Activated T-cell treated with anti-CD3 and anti-CD28 coated beads, Interleukin-2, amount 50 U/mL, for 1 hour (primary cell): Measurements from ENCODE around the gene IQCK.

Source experiments
- DNase-seq: peaks from one replicate; pipeline ENCODE4 v3.0.0-alpha.2; 2020

IQCK gene

DNA sequence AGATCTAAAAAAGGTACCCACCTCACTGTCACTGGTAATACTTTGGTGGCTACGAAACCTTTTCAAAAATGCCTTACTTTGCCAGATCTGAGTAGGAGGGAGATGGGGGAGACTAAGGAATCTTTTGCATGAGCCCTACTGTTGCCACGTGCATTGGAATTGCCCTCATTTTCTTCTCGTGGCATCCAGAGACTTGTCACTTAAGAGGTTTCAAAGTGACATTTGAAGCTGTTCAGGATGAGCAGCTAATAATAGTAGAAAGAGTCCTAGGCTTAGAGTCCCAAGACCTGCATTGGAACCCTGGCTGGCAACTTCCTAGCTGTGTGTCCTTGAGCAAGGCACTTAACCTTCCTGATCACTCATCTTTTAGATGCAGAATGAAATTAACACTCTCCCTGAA is 123.1 kb downstream of the IQCK start:
- no peak for DNase-seq

GRCh38 chr16:19842426-19843157 is 124.5 kb downstream of the IQCK start:
- no peak for DNase-seq

- DNase-seq, result no peak
Observed at GRCh38 chr16:19843371-19843770, 125.3 kb downstream of the IQCK start.

- DNase-seq, result no peak
Observed at GRCh38 chr16:19844945-19845641, 127.0 kb downstream of the IQCK start.

- no peak for DNase-seq
Observed at GRCh38 chr16:19846436-19846835, 128.4 kb downstream of the IQCK start.

DNA sequence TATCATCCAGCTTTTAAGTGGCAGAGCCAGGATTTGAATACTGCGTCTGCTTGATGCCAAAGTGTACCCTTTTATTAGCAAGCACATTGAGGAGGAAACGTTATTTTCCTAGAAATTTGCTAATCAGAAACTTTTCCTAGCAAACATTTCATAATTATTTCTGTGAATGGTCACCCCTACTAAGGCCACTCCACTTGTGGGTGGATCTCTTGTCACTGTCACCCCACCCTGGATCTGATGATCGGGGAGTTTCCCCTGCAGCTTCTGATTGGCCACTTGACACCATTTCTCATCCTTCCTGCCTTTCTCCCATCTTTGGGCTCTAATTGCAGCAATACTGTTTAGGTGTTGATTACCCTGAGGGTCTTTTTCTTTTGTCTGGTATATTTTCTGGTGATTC is 130.7 kb downstream of the IQCK start:
- no peak for DNase-seq

DNA sequence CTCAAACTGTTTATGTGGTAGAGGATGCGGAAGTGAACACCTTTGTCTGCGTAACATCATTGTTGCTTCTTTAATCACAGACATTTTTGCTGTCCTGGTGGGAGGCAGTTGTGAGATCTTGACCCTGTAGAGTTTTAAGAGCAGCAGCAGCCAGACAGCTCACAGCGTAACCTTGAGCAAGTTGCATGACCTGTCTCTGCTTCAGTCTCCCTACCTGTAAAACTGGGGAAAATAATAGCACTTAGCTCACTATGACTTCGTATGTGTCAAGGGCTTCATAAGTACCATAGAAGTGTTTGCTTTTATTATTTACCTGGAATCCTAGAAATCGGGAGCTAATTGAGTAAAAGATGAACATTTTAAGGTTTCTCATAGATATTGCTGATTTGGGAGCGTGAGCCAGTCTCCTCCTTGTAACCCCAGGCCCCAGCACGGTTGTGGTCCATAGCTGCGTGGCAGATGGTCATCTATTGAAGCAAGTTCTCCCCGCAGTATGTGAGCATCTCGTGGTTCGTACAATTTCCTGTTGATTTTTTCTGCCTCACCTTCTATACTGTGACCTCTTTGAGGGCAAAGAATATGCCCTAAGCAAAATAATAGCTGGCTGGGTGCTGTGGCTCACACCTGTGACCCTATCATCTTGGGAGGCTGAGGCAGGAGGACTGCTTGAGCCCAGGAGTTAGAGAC is 132.2 kb downstream of the IQCK start:
- DNase-seq, result no peak

DNA sequence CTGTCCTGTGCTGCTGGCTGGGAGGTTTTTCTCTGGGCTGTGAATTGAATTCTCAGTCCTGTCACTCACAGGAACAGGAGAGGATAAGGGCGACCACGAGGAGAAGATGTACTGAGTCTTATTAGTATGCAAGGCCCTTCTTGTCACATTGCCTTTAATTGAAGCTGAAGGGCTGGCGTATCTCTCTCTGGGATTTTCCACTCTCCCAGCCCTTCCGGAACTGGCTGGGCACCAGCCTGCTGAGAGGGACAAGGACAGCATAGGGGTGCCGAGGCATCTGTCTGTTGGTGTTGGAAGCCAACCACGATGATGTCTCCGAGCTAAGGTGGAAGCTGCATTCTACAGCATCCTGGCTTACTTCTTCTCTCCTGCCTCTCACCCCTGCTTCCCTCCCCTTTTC is 133.4 kb downstream of the IQCK start:
- DNase-seq, result no peak

GRCh38 chr16:19853132-19853741 is 135.2 kb downstream of the IQCK start:
- no peak for DNase-seq

- DNase-seq, result no peak
Observed at GRCh38 chr16:19853742-19854542, 135.9 kb downstream of the IQCK start.

- no peak for DNase-seq
Observed at GRCh38 chr16:19854543-19854876, 136.4 kb downstream of the IQCK start.

- DNase-seq, result no peak
Observed at GRCh38 chr16:19856120-19856519, 138.0 kb downstream of the IQCK start.

DNA sequence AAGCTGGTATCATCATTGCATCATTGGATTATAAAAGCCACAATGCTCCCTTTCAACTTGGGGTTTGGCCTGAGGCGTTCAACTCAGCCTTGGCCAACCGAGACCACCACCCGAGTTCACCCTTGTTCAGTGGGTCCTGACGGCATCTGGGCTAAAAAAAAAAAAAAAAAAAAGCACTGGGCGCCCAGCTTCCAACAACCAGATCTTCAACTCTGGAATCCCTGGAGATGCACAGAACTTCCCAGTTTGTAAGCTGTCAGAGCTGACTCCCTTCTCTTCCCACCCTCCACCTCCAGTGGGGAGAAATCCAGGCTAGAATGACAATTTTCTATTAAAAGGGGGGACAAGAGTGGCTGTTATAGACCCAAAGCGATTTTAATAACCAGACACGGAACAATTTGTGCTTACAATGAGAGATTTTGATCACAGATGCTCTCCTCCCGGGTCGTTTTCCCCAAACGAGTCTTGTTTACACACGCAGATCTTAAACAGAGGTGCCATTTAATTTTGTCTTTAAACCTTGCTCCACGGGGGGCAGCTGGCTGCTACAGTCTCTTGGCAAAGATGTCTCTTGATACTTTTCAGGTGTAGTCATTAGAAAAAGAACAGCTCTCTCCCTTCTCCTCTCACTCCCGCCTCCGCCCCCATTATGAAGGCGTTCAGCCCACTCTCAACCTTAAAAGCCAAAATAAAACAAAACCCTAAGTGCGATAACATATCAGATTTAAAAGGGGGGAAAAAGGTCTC is 139.7 kb downstream of the IQCK start:
- DNase-seq, result no peak

- no peak for DNase-seq
Observed at GRCh38 chr16:19858340-19859018, 140.4 kb downstream of the IQCK start.

- DNase-seq, result no peak
Observed at GRCh38 chr16:19859166-19859565, 141.1 kb downstream of the IQCK start.

DNA sequence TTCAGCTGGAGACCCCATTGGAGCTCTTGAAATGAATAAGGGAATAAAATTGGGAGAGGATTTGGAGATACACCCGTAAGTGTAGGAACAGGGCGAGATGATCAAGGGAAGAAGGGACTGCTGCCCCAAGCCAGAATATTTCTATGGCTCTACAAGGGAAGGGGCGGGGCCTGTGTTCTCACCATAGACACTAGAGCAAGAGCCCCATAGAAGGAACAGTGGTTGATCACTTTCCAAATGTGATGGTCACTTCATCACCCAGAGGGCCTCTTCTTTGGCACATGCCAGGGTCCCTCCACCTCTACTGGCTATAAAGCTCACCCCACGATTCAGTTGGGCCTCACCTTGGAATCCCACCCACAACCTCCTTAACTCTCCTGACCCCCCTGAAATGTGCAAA is 141.5 kb downstream of the IQCK start:
- DNase-seq, result no peak

DNA sequence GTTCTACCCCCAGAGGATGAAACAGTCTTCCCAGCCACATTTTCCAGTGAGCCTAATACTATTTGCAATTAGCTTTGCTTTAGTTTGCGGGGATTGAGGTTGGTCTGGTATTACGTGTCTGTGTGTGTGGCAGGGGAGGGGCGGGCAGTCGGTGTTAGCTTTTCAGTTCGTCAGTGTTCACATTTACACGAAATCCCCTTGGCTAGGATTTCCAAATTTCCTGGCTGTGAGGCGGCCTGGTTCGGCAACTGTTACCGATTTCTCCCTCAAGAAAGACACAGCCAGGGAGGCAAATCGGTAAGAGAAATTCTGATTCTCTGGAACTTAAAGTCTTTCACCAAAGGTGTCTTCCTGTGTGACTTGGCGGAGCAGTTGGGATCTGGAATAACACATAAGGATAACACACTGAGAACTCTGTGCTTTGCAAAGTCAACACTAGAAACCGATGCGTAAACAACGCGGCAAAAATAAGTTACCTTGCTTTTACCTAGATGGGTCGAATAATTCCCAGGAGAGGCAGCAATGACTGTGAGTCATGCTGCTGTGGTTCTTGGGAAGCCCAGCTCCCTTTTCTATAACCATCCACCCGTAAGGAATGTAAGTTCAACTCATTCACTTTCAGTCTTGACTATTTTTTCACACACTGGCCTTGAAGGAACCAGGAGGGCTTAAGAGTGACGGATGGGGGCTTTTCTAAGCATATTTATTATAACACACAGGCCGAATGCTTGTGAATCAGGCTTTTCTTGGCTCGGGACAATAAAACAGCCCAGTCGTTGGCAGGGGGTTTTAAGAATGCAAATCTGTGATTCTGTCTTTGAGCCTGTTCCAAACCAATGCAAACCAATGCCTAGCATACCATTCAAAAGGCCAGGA is 142.3 kb downstream of the IQCK start:
- no peak for DNase-seq

DNA sequence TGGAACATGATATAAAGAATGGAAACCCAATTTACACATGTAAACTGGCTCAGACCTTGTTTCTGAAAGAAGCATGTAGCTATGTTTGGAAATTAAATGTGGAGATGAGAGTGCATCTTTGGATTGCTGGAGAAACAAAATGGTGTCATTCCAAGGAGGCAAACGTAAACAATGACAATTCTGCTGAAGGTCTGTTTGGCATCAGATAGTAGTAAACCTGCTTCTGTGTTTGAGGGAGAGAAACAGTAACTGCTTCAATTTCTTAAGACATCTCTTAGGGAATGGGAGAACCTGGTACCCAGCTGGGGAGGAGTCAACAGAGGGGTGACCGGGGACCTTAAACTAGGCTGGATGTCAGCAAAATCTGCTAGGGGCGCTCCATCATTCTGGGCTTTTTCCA is 143.1 kb downstream of the IQCK start:
- DNase-seq, result no peak

DNA sequence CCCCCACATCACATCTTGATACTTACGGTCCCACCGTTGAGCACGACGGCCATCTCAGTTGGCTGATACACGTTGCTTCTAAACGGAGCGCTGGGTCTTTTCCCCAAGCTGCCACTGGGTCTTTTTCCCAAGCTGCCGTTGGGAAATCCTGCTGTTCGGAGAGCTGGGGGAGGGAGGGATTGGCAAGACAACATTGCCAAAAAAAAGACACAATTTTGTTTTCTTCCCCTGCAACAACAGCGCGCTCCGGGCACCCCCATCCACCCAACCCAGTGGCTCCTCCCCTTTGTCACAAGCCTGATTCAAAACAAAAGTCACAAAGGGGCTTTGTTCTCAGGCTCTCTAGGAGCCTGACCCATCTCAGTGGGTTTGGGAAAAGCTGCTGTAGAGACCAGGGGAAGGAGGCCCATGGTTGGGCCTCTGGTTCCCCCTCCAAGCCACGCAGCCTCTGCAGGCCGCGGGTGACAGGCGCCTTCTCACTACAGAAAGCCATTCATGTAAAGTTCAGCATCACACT is 143.8 kb downstream of the IQCK start:
- DNase-seq, result no peak

DNA sequence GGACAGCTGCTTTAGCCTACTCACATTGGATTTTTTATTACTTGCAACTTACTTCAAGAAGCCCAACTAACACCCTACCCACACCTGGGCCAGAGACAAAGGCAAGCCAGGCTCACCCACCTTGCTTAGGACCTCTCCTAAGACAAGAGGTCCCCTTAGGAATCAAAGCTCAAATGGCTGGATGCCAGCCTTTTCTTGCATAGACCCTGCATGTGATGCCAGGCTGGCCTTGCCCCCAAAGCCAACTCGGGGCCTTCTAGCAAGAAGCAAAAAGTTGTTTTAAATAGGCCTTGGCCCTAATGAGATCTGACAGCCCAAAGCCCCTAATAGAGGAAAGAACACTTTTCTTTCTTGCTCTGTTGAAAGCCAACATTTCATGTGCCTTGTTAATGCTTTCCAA is 145.9 kb downstream of the IQCK start:
- no peak for DNase-seq
